Measurements from ENCODE around the gene DHX35.

DNA sequence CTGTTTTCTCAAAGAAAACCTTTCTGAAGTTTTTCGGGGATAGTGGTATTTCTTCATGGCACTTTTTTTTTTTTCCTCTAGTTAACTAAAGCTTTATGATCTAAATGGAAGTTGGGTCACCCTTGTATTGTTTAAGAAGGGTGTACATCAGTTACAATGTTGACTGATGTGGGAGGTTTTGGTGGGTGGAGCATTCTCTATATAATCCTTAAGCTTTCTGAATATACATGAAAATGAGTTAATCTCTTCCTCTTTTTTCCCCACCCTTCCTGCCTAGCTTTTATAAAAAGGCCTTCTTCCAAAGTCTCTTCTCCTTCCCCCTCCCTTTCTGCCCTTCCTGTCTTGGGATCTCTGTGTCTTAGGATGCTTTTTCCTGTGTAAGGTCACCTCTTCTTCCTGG lies 47.2 kb downstream of the DHX35 start:
- TF ChIP-seq, protein P1, sequence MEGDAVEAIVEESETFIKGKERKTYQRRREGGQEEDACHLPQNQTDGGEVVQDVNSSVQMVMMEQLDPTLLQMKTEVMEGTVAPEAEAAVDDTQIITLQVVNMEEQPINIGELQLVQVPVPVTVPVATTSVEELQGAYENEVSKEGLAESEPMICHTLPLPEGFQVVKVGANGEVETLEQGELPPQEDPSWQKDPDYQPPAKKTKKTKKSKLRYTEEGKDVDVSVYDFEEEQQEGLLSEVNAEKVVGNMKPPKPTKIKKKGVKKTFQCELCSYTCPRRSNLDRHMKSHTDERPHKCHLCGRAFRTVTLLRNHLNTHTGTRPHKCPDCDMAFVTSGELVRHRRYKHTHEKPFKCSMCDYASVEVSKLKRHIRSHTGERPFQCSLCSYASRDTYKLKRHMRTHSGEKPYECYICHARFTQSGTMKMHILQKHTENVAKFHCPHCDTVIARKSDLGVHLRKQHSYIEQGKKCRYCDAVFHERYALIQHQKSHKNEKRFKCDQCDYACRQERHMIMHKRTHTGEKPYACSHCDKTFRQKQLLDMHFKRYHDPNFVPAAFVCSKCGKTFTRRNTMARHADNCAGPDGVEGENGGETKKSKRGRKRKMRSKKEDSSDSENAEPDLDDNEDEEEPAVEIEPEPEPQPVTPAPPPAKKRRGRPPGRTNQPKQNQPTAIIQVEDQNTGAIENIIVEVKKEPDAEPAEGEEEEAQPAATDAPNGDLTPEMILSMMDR (IDR thresholded peaks at IDR 0.05 in 4 of 5, conservative IDR thresholded peaks at IDR 0.05 in 1 of 5) = no peak
- TF ChIP-seq POLR2A (IDR thresholded peaks at IDR 0.05) = no peak

Measured in gastrocnemius medialis (tissue), 4 donors.